ENCODE results near the gene CITED4.

DNA sequence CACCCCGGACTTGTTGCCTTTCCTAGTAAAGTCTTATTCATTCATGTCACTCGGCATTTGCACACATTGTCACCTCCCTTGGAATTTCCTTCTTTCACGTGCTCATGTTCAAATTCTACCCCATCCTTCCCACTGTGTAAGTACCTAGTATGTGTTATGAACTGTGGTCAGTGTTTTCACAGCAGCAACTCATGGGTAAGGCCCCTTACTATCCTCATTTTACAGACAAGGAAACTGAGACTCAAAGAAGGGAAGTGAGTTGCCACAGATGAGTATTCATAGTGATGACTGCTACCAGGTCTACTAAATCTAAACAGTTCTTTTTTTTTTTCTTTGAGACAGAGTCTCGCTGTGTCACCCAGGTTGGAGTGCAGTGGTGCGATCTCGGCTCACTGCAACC lies 10.5 kb downstream of the CITED4 start:
- TF ChIP-seq USF1 (CRISPR knock-in tag; IDR thresholded peaks at IDR 0.05) (no peak), ATF3 (IDR thresholded peaks at IDR 0.05) (no peak), ATF3 (CRISPR knock-in tag; conservative IDR thresholded peaks at IDR 0.05) (no peak), BMI1 (IDR thresholded peaks at IDR 0.05; ENCODE audit: low read length) (no peak), ZNF76 (CRISPR knock-in tag; IDR thresholded peaks at IDR 0.05; ENCODE audit: borderline replicate concordance) (no peak), CXXC5 (CRISPR knock-in tag; IDR thresholded peaks at IDR 0.05) (no peak), HDAC6 (IDR thresholded peaks at IDR 0.05; ENCODE audit: low read depth, low read length) (no peak), SIN3A (IDR thresholded peaks at IDR 0.05; ENCODE audit: borderline replicate concordance in 2 of 2, control insufficient read depth in 1 of 2, low read depth in 2 of 2, low read length in 2 of 2) (no peak), HMBOX1 (IDR thresholded peaks at IDR 0.05) (no peak)
- TF ChIP-seq, protein P1, sequence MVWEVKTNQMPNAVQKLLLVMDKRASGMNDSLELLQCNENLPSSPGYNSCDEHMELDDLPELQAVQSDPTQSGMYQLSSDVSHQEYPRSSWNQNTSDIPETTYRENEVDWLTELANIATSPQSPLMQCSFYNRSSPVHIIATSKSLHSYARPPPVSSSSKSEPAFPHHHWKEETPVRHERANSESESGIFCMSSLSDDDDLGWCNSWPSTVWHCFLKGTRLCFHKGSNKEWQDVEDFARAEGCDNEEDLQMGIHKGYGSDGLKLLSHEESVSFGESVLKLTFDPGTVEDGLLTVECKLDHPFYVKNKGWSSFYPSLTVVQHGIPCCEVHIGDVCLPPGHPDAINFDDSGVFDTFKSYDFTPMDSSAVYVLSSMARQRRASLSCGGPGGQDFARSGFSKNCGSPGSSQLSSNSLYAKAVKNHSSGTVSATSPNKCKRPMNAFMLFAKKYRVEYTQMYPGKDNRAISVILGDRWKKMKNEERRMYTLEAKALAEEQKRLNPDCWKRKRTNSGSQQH (CRISPR knock-in tag; IDR thresholded peaks at IDR 0.05): no peak

Data from K562 (cell line).